Breast epithelium (tissue), 4 donors: ENCODE results near the gene CXCR4. TPM values are rescaled to one million over a fixed set of nuclear protein-coding genes. Genes with fewer than 3 reads are reported as not detected.

ENCODE experiments used
- DNase-seq, 2 donors: peaks; one replicate each; pipeline ENCODE4 v3.0.0-alpha.2; 2019; ENCODE audit warnings: low spot score in 2 of 2
- H3K27ac ChIP-seq, 2 donors: fragments of 200-600 bp; sonication (generic) in 1 of 2; one replicate each; pipeline ENCODE4 v1.5.1; 2016 to 2019; ENCODE audit warnings: mild to moderate bottlenecking in 1 of 2
- H3K27me3 ChIP-seq, 2 donors: fragments of 200-600 bp; sonication (generic) in 1 of 2; one replicate each; pipeline versions ENCODE4 v1.5.1 to v1.6.0; 2017 to 2019; ENCODE audit warnings: control low read depth in 1 of 2, mild to moderate bottlenecking in 1 of 2
- H3K36me3 ChIP-seq: fragments of 200-600 bp; one replicate; pipeline ENCODE4 v1.5.1; 2019
- H3K4me1 ChIP-seq, 2 donors: fragments of 200-600 bp; sonication (generic); one replicate each; pipeline ENCODE4 v1.5.1; 2016 to 2019; ENCODE audit warnings: control low read depth in 1 of 2
- H3K4me3 ChIP-seq, 3 donors: fragments of 200-600 bp; sonication (generic); 1 replicate in 2 of 3; 2 replicates in 1 of 3; pipeline ENCODE4 v1.5.1; 2016 to 2019; ENCODE audit warnings: mild to moderate bottlenecking in 3 of 3, moderate library complexity in 2 of 3
- H3K9me3 ChIP-seq, 2 donors: fragments of 200-600 bp; sonication (generic) in 1 of 2; one replicate each; pipeline ENCODE4 v1.5.1; 2016 to 2019; ENCODE audit warnings: control low read depth in 1 of 2
- CTCF ChIP-seq, 3 donors: fragments of 450-650 bp; IDR thresholded peaks; one replicate each; pipeline ENCODE4 v1.5.1; 2016 to 2017; ENCODE audit warnings: antibody characterized with exemption in 3 of 3, mild to moderate bottlenecking in 3 of 3, moderate library complexity in 3 of 3
- POLR2A ChIP-seq: fragments of 450-650 bp; IDR thresholded peaks from one replicate; pipeline ENCODE4 v1.6.1; 2016; ENCODE audit warnings: antibody characterized with exemption, mild to moderate bottlenecking, moderate library complexity
- POLR2AphosphoS5 ChIP-seq, 3 donors: sonication (generic); formaldehyde crosslinking; IDR thresholded peaks; one replicate each; pipeline ENCODE4 v1.6.1; 2017; ENCODE audit warnings: antibody characterized with exemption in 3 of 3
- intact Hi-C: fragments of 100-400 bp; cut with DNase I; formaldehyde crosslinking; loops from one replicate; pipeline ENCODE4 v1.15.1; 2023; ENCODE audit warnings: low total_unique reads
- total RNA-seq, 3 donors: library from RNA; depleted of rRNA; stranded (reverse); fragments of >200 nt; gene quantifications; one replicate each; pipeline ENCODE4 v1.1.0, GENCODE V29; 2016

Gene CXCR4
- 10 to 100 TPM; 25.8 to 80.3 (median 32.4) TPM for total RNA-seq

DNA sequence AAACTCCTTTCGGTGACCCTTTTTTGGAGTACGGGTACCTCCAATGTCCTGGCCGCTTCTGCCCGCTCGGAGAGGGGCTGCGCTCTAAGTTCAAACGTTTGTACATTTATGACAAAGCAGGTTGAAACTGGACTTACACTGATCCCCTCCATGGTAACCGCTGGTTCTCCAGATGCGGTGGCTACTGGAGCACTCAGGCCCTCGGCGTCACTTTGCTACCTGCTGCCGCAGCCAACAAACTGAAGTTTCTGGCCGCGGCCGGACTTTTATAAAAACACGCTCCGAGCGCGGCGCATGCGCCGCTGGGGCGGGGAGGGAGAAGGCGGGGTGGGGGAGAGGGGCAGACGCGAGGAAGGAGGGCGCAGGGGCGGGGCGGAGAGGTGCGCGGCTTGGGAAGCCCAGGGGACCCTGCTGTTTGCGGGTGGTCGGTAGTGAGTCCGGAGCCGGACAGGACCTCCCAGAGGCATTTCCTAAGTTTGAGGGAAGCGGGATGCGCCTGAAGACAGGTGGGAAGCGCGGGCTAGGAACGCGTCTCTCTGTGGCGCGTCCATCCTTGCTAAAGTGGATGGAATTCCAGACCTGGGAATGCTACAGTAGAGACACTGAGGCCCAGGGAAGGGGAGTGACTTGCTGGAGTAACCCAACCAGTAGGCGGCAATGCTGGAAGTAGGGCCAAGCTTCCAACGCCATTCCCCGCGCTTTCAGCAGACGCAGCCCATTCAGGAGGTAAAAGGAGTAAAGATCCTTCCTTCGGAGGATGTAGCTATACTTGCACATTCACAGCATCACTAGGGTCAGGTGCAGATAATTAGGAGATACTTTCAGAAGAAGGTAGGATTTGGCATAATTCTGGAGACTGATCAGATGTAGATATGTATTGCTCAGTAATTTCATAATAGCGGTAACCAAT is at the start of gene CXCR4:
Gene CXCR4, minus strand, starts transcription at position 241 of the 910 bp plus-strand sequence. Its CDS starts 89 bp downstream, at position 152.
- H3K4me3 ChIP-seq, result peak within 1 kb of the TSS; percentile 48 to 81 (median 61)
- no peak for TF ChIP-seq CTCF (IDR thresholded peaks at IDR 0.05)
- TF ChIP-seq POLR2AphosphoS5 (IDR thresholded peaks at IDR 0.05), result peak in 1 of 3 donors; percentile 63
- peak; percentile 30 for TF ChIP-seq POLR2A
- no peaks in the 10 kb centered on the region for H3K4me1 ChIP-seq
- peak; percentile 57 to 67 for DNase-seq
- no peaks in the 10 kb centered on the region for H3K36me3 ChIP-seq
- intact Hi-C loops, result no loop called here
- no peaks in the 10 kb centered on the region for H3K9me3 ChIP-seq
- H3K27ac ChIP-seq, result peak within 1 kb of the TSS; percentile 56 to 75
- H3K27me3 ChIP-seq, result no peaks in the 10 kb centered on the region

GRCh38 chr2:136164280-136164776 is 46.4 kb upstream of the CXCR4 start:
- intact Hi-C loops, result no loop called here
- no peak for DNase-seq
- H3K9me3 ChIP-seq, result no peaks in the 10 kb centered on the region

GRCh38 chr2:136162438-136162837 is 44.5 kb upstream of the CXCR4 start:
- no peaks in the 10 kb centered on the region for H3K27me3 ChIP-seq
- H3K4me1 ChIP-seq, result no peaks in the 10 kb centered on the region
- intact Hi-C loops, result no loop called here
- TF ChIP-seq CTCF (IDR thresholded peaks at IDR 0.05) (no peak), POLR2A (no peak), POLR2AphosphoS5 (IDR thresholded peaks at IDR 0.05) (no peak)
- no peak for DNase-seq
- no peaks in the 10 kb centered on the region for H3K36me3 ChIP-seq
- H3K27ac ChIP-seq, result no peak overlapping the region
- H3K4me3 ChIP-seq, result no peak overlapping the region
- H3K9me3 ChIP-seq, result no peaks in the 10 kb centered on the region

More at GRCh38 chr2:136164280-136164776, 46.4 kb upstream of the CXCR4 start:
- H3K4me3 ChIP-seq, result no peak overlapping the region
- no peak for TF ChIP-seq CTCF (IDR thresholded peaks at IDR 0.05)
- no peak overlapping the region for H3K27ac ChIP-seq
- H3K27me3 ChIP-seq, result no peaks in the 10 kb centered on the region
- no peaks in the 10 kb centered on the region for H3K36me3 ChIP-seq
- no peaks in the 10 kb centered on the region for H3K4me1 ChIP-seq

- TF ChIP-seq CTCF (IDR thresholded peaks at IDR 0.05) (no peak), POLR2A (no peak), POLR2AphosphoS5 (IDR thresholded peaks at IDR 0.05) (no peak)
- Histone ChIP-seq H3K27me3 (no peaks in the 10 kb centered on the region), H3K4me1 (no peaks in the 10 kb centered on the region), H3K27ac (no peak overlapping the region), H3K9me3 (no peaks in the 10 kb centered on the region), H3K36me3 (no peaks in the 10 kb centered on the region), H3K4me3 (no peak overlapping the region)
- intact Hi-C loops, result no loop called here
- DNase-seq, result no peak
These were observed 38.5 kb upstream of the CXCR4 start for GRCh38 chr2:136156411-136156810.

DNA sequence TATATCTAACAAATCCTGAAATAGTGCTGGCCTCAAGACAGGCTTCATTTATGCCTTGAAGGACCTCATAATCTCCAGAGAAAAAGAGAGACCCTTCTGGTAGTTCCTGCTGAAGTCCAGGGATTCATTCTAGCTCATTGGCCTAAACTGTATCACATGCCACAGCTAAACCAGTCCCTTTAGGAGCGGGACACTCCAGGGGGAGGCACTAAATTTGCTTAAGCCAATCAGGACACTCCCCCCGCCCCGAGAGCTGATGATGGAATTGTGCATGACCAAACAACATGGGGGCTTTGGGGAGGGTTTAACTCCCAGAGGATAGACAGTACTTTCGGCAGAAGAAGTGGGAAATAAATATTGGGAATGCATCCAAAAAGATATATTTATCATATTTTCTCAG is 36.4 kb upstream of the CXCR4 start:
- no peak for TF ChIP-seq POLR2A
- no peak for TF ChIP-seq POLR2AphosphoS5 (IDR thresholded peaks at IDR 0.05)
- TF ChIP-seq CTCF (IDR thresholded peaks at IDR 0.05), result no peak
- DNase-seq, result no peak
- Histone ChIP-seq H3K4me3 (no peak overlapping the region), H3K27me3 (no peaks in the 10 kb centered on the region), H3K27ac (no peak overlapping the region), H3K4me1 (no peaks in the 10 kb centered on the region), H3K36me3 (no peaks in the 10 kb centered on the region), H3K9me3 (no peaks in the 10 kb centered on the region)
- intact Hi-C loops, result no loop called here
